ENCODE results near the gene DOCK7. TPM values are rescaled to one million over a fixed set of nuclear protein-coding genes. Genes with fewer than 3 reads are reported as not detected.

DOCK7 gene
- total and polyA plus RNA-seq, 9 donors, result 12.7 to 43.1 (median 38.2) TPM

GRCh38 chr1:62561306-62561705, 126.9 kb downstream of the DOCK7 start:
- Histone ChIP-seq H3K27me3 (peaks cover 2% of the 10 kb centered on the region), H3K9me3 (no peaks in the 10 kb centered on the region), H3K36me3 (no peaks in the 10 kb centered on the region), H3K4me3 (no peak overlapping the region), H3K27ac (no peak overlapping the region), H3K4me1 (ENCODE audit: insufficient read depth) (no peaks in the 10 kb centered on the region)
- 94 to 98% (median 96%) methylated on average over 2 of the region's 2 CpGs for WGBS, 3 donors
- TF ChIP-seq POLR2A (IDR thresholded peaks at IDR 0.05) (no peak), CTCF (IDR thresholded peaks at IDR 0.05) (no peak), EP300 (IDR thresholded peaks at IDR 0.05) (no peak)
- DNase-seq, result no peak
- intact Hi-C loops (cut with DNase I), result no loop called here

- no peaks in the 10 kb centered on the region for H3K4me1 ChIP-seq (ENCODE audit: insufficient read depth)
- no peak for DNase-seq
- no peaks in the 10 kb centered on the region for H3K9me3 ChIP-seq
- 93 to 94% (median 94%) methylated on average over 2 of the region's 2 CpGs for WGBS, 3 donors
- intact Hi-C loops (cut with DNase I), result no loop called here
- TF ChIP-seq POLR2A (IDR thresholded peaks at IDR 0.05) (no peak), EP300 (IDR thresholded peaks at IDR 0.05) (no peak), CTCF (IDR thresholded peaks at IDR 0.05) (no peak)
- no peaks in the 10 kb centered on the region for H3K36me3 ChIP-seq
- no peak overlapping the region for H3K4me3 ChIP-seq
- no peaks in the 10 kb centered on the region for H3K27me3 ChIP-seq
- H3K27ac ChIP-seq, result no peak overlapping the region
Observed at GRCh38 chr1:62544570-62544969, 143.6 kb downstream of the DOCK7 start.

- H3K4me3 ChIP-seq, result no peak overlapping the region
- 42 to 85% (median 77%) methylated on average over 2 of the region's 2 CpGs for WGBS, 3 donors
- no peaks in the 10 kb centered on the region for H3K27me3 ChIP-seq
- intact Hi-C loops (cut with DNase I), result no loop called here
- H3K9me3 ChIP-seq, result no peaks in the 10 kb centered on the region
- DNase-seq, result no peak
- H3K27ac ChIP-seq, result no peak overlapping the region
- no peak for TF ChIP-seq EP300 (IDR thresholded peaks at IDR 0.05)
- TF ChIP-seq POLR2A (IDR thresholded peaks at IDR 0.05), result no peak
- no peak for TF ChIP-seq CTCF (IDR thresholded peaks at IDR 0.05)
- no peaks in the 10 kb centered on the region for H3K4me1 ChIP-seq (ENCODE audit: insufficient read depth)
- H3K36me3 ChIP-seq, result no peaks in the 10 kb centered on the region
Observed at GRCh38 chr1:62541048-62541447, 147.1 kb downstream of the DOCK7 start.

GRCh38 chr1:62539028-62539447, 149.1 kb downstream of the DOCK7 start:
- Histone ChIP-seq H3K4me3 (no peak overlapping the region), H3K36me3 (no peaks in the 10 kb centered on the region), H3K9me3 (no peaks in the 10 kb centered on the region), H3K4me1 (ENCODE audit: insufficient read depth) (no peaks in the 10 kb centered on the region), H3K27ac (no peak overlapping the region), H3K27me3 (no peaks in the 10 kb centered on the region)
- no peak for DNase-seq
- 16 to 37% (median 18%) methylated on average over 2 of the region's 2 CpGs for WGBS, 3 donors
- intact Hi-C loops (cut with DNase I), result no loop called here
- TF ChIP-seq POLR2A (IDR thresholded peaks at IDR 0.05) (no peak), EP300 (IDR thresholded peaks at IDR 0.05) (no peak), CTCF (IDR thresholded peaks at IDR 0.05) (no peak)

- H3K27me3 ChIP-seq, result no peaks in the 10 kb centered on the region
- no peaks in the 10 kb centered on the region for H3K36me3 ChIP-seq
- intact Hi-C loops (cut with DNase I), result no loop called here
- DNase-seq, result no peak
- TF ChIP-seq CTCF (IDR thresholded peaks at IDR 0.05), result no peak
- TF ChIP-seq POLR2A (IDR thresholded peaks at IDR 0.05), result no peak
- TF ChIP-seq EP300 (IDR thresholded peaks at IDR 0.05), result no peak
- H3K4me1 ChIP-seq (ENCODE audit: insufficient read depth), result no peaks in the 10 kb centered on the region
- no peak overlapping the region for H3K4me3 ChIP-seq
- H3K9me3 ChIP-seq, result no peaks in the 10 kb centered on the region
- H3K27ac ChIP-seq, result no peak overlapping the region
Observed at GRCh38 chr1:62536865-62537264, 151.3 kb downstream of the DOCK7 start.

Data from ovary (tissue), 9 donors.